ENCODE measurements around the gene MPZL2.

The MPZL2 gene

GRCh38 chr11:118286545-118286944 lies 22.4 kb upstream of the MPZL2 start:
- TF ChIP-seq POLR2AphosphoS5 (IDR thresholded peaks at IDR 0.05; ENCODE audit: low read depth): no peak
- no peak for TF ChIP-seq REST (IDR thresholded peaks at IDR 0.05; ENCODE audit: insufficient replicate concordance, low read depth)
- TF ChIP-seq SPI1 (IDR thresholded peaks at IDR 0.05; ENCODE audit: borderline replicate concordance, low read depth): no peak
- TF ChIP-seq GABPA (IDR thresholded peaks at IDR 0.05; ENCODE audit: low read depth): no peak
- no peak for TF ChIP-seq CTCF (IDR thresholded peaks at IDR 0.05; ENCODE audit: insufficient read depth, low read length)
- H3K27me3 ChIP-seq (ENCODE audit: insufficient read depth, poor library complexity, severe bottlenecking): no peaks in the 10 kb centered on the region
- no peak overlapping the region for H3K27ac ChIP-seq (replicated peaks)
- DNase-seq (ENCODE audit: low read depth in 1 of 2, low spot score in 1 of 2): no peak
- no peak overlapping the region for H3K4me3 ChIP-seq (replicated peaks; ENCODE audit: insufficient read depth, low read length)

GRCh38 chr11:118283756-118284350 lies 19.8 kb upstream of the MPZL2 start:
- H3K4me3 ChIP-seq (replicated peaks; ENCODE audit: insufficient read depth, low read length): no peak overlapping the region
- no peak for TF ChIP-seq SPI1 (IDR thresholded peaks at IDR 0.05; ENCODE audit: borderline replicate concordance, low read depth)
- TF ChIP-seq POLR2AphosphoS5 (IDR thresholded peaks at IDR 0.05; ENCODE audit: low read depth): no peak
- TF ChIP-seq GABPA (IDR thresholded peaks at IDR 0.05; ENCODE audit: low read depth): no peak
- no peak for TF ChIP-seq REST (IDR thresholded peaks at IDR 0.05; ENCODE audit: insufficient replicate concordance, low read depth)
- no peak for TF ChIP-seq CTCF (IDR thresholded peaks at IDR 0.05; ENCODE audit: insufficient read depth, low read length)
- no peak for DNase-seq (ENCODE audit: low read depth in 1 of 2, low spot score in 1 of 2)
- no peak overlapping the region for H3K27ac ChIP-seq (replicated peaks)
- H3K27me3 ChIP-seq (ENCODE audit: insufficient read depth, poor library complexity, severe bottlenecking): no peaks in the 10 kb centered on the region

- TF ChIP-seq POLR2AphosphoS5 (IDR thresholded peaks at IDR 0.05; ENCODE audit: low read depth): no peak
- no peak for TF ChIP-seq GABPA (IDR thresholded peaks at IDR 0.05; ENCODE audit: low read depth)
- TF ChIP-seq SPI1 (IDR thresholded peaks at IDR 0.05; ENCODE audit: borderline replicate concordance, low read depth): no peak
- TF ChIP-seq CTCF (IDR thresholded peaks at IDR 0.05; ENCODE audit: insufficient read depth, low read length): no peak
- TF ChIP-seq REST (IDR thresholded peaks at IDR 0.05; ENCODE audit: insufficient replicate concordance, low read depth): no peak
- no peak overlapping the region for H3K27ac ChIP-seq (replicated peaks)
- H3K27me3 ChIP-seq (ENCODE audit: insufficient read depth, poor library complexity, severe bottlenecking): no peaks in the 10 kb centered on the region
- no peak overlapping the region for H3K4me3 ChIP-seq (replicated peaks; ENCODE audit: insufficient read depth, low read length)
- no peak for DNase-seq (ENCODE audit: low read depth in 1 of 2, low spot score in 1 of 2)
These were observed 19.0 kb upstream of the MPZL2 start for GRCh38 chr11:118283037-118283636.

Data from HL-60 (cell line).